GM18873 (cell line): ENCODE data around the gene AIPL1.

Source experiments
- ATAC-seq: cut with Tn5 transposase; IDR thresholded peaks from one replicate; pipeline ENCODE4 v1.9.1; 2021; ENCODE audit warnings: mild to moderate bottlenecking, moderate library complexity, moderate number of reproducible peaks; ENCODE audit not compliant: unreplicated experiment, low FRiP score

The AIPL1 gene

GRCh38 chr17:6380915-6381438, 53.9 kb downstream of the AIPL1 start:
- ATAC-seq = no peak

- ATAC-seq = no peak
These were observed 57.0 kb downstream of the AIPL1 start for GRCh38 chr17:6377906-6378305.

- ATAC-seq = no peak
These were observed 58.0 kb downstream of the AIPL1 start for GRCh38 chr17:6376931-6377361.

- ATAC-seq = no peak
These were observed 60.1 kb downstream of the AIPL1 start for GRCh38 chr17:6374761-6375312.

GRCh38 chr17:6374271-6374691, 60.6 kb downstream of the AIPL1 start:
- ATAC-seq = no peak
